GM12892 (cell line): Measurements from ENCODE around the gene CEP57L1.

Source experiments
- POLR2A ChIP-seq: IDR thresholded peaks from 2 replicates; pipeline ENCODE4 v1.6.1; 2011; ENCODE audit warnings: low read depth, low read length, control low read depth
- POLR2AphosphoS5 ChIP-seq: IDR thresholded peaks from 2 replicates; pipeline ENCODE4 v1.6.1; 2011; ENCODE audit warnings: low read depth, low read length, control low read depth
- TAF1 ChIP-seq: IDR thresholded peaks from 2 replicates; pipeline ENCODE4 v1.6.1; 2011; ENCODE audit warnings: low read depth, mild to moderate bottlenecking, control low read depth, low read length, borderline replicate concordance

DNA sequence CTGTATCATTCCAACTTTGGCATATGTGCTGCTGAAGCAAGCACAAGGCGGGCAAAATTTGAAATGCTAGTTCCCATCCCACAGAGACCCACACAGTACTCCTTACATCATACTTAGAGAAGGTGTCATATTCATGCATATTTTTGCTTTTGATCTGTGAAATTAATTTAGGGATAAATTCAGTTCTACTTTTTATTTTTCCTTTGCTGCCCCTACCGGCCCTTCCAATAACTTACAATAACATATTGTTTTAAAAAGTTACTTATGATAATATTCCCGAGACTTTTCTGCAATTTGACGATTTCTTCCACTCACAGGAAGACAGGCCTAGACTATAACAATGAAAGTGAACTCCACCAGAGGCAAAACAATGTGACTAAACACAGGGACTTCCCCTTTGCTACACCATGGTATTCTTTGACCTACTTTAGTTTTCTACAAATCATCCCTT, 35.7 kb upstream of the CEP57L1 start:
- TF ChIP-seq POLR2A (no peak), POLR2AphosphoS5 (no peak), TAF1 (no peak)
